ENCODE data around the gene SOST.

SOST gene

DNA sequence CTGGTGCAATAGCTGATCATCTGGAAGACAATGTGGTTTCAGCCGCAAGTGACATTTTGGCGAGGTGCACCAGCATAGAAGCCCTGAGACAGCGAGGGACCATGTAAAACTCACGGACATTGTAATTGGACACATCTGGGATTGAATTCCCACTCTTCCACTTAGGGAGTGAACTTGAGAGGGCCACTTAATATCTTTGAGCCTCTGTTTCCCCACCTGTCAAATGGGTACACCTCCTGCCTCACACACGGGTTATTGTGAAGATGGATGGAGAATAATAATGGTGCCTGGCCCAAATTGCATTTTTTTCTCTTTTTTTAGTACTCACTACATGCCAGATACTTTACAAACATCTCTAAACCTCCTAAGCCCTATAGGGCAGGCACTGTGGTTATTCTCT is 51.4 kb downstream of the SOST start:
- no peak for DNase-seq (ENCODE audit: low spot score)

DNA sequence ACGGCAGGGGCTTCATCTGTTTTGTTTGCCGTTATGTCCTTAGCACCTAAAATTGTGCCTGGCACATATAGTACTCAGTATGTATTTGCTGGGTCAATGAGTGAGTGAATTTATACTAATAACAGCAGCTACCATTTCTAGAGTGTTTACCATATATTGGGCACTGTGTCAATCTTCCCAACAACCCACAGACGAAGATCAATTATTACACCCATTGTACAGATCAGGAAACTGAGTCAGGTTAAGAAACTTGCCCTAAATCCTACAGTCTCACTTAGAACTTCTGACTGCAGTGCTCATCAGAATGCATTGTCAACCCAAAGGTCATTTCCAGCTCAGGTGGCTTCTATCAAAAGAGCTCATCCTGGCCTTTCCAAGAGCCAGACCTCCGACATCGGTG is 52.4 kb downstream of the SOST start:
- no peak for DNase-seq (ENCODE audit: low spot score)

Data from COLO829 (cell line).